ENCODE results near the gene LONP1.

Gene LONP1

DNA sequence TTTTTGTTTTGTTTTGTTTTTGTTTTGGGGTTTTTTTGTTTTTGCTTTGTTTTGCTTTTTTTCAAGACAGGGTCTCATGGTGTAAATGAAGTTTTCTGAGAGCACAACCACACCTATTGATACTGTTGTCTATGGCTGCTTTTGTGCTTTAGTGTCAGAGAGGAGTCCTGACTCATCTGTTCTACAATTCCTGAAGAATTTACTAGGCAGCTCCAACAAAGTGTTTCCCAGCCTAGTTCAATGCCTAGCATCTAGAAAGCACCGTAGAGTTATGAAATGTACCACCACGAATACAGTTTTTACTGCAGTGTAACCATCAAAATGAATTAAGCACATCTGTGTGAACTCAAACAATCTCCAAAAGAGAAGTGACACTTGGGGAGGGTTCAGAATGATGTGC lies 75.9 kb downstream of the LONP1 start:
- no peaks in the 10 kb centered on the region for H3K9me2 ChIP-seq (replicated peaks; ENCODE audit: insufficient read depth, low read length)
- no peak for TF ChIP-seq CTCF (IDR thresholded peaks at IDR 0.05; ENCODE audit: insufficient read depth, low read length, poor library complexity, severe bottlenecking)
- no peak for TF ChIP-seq EZH2phosphoT487 (conservative IDR thresholded peaks at IDR 0.05; ENCODE audit: low read length)
- H3K27ac ChIP-seq (ENCODE audit: low read depth, low read length) = no peak overlapping the region
- H3K9ac ChIP-seq (ENCODE audit: low read length) = no peak overlapping the region
- H3K4me3 ChIP-seq (ENCODE audit: insufficient read depth, low read length, poor library complexity, severe bottlenecking) = no peak overlapping the region
- H3K4me2 ChIP-seq (ENCODE audit: low read depth, low read length, poor library complexity, severe bottlenecking) = no peak overlapping the region
- no peaks in the 10 kb centered on the region for H3K9me3 ChIP-seq (ENCODE audit: insufficient read depth, low read length)
- peaks cover 28% of the 10 kb centered on the region for H4K20me1 ChIP-seq (ENCODE audit: low read depth, low read length)
- peaks cover 86% of the 10 kb centered on the region for H3K79me2 ChIP-seq (ENCODE audit: insufficient read depth, low read length)
- no peak overlapping the region for H2AFZ ChIP-seq (ENCODE audit: low read depth, low read length, severe bottlenecking)
- H3K27me3 ChIP-seq (ENCODE audit: low read length) = no peaks in the 10 kb centered on the region
- H3K36me3 ChIP-seq (ENCODE audit: low read length) = peaks cover 51% of the 10 kb centered on the region
- H3F3A ChIP-seq (ENCODE audit: insufficient read depth) = no peaks in the 10 kb centered on the region

DNA sequence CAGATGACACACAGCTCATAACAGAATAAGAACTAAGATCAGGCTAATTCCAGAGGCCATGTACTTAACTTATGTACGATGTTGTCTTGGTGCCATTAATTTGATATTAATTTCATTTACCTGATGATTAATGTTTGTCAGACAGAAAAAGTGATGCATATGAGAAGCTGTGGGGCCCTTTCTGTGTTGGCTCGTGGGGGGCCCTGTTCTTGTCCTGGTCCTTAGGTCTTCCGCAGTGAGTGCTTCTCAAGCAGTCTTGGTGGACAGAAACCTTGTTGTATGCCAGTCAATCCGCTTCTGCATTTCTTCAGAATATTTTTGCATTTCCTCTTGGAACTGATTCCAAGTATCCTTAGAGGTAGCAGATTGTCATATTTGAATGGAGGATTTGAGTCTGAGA lies 76.9 kb downstream of the LONP1 start:
- Histone ChIP-seq H3K4me3 (ENCODE audit: insufficient read depth, low read length, poor library complexity, severe bottlenecking) (no peak overlapping the region), H3K9ac (ENCODE audit: low read length) (no peak overlapping the region), H3F3A (ENCODE audit: insufficient read depth) (no peaks in the 10 kb centered on the region), H3K27me3 (ENCODE audit: low read length) (no peaks in the 10 kb centered on the region), H3K27ac (ENCODE audit: low read depth, low read length) (no peak overlapping the region), H3K79me2 (ENCODE audit: insufficient read depth, low read length) (peaks cover 96% of the 10 kb centered on the region), H3K4me2 (ENCODE audit: low read depth, low read length, poor library complexity, severe bottlenecking) (no peak overlapping the region), H2AFZ (ENCODE audit: low read depth, low read length, severe bottlenecking) (no peak overlapping the region), H3K9me3 (ENCODE audit: insufficient read depth, low read length) (no peaks in the 10 kb centered on the region), H4K20me1 (ENCODE audit: low read depth, low read length) (peaks cover 32% of the 10 kb centered on the region), H3K36me3 (ENCODE audit: low read length) (peaks cover 55% of the 10 kb centered on the region), H3K9me2 (replicated peaks; ENCODE audit: insufficient read depth, low read length) (no peaks in the 10 kb centered on the region)
- no peak for TF ChIP-seq EZH2phosphoT487 (conservative IDR thresholded peaks at IDR 0.05; ENCODE audit: low read length)
- TF ChIP-seq CTCF (IDR thresholded peaks at IDR 0.05; ENCODE audit: insufficient read depth, low read length, poor library complexity, severe bottlenecking) = no peak

- Histone ChIP-seq H4K20me1 (ENCODE audit: low read depth, low read length) (peaks cover 36% of the 10 kb centered on the region), H3K9ac (ENCODE audit: low read length) (no peak overlapping the region), H3K4me2 (ENCODE audit: low read depth, low read length, poor library complexity, severe bottlenecking) (no peak overlapping the region), H3K4me3 (ENCODE audit: insufficient read depth, low read length, poor library complexity, severe bottlenecking) (no peak overlapping the region), H3K27me3 (ENCODE audit: low read length) (no peaks in the 10 kb centered on the region), H3F3A (ENCODE audit: insufficient read depth) (peaks cover 3% of the 10 kb centered on the region; the same call in 1 of the 2 replicates), H3K9me2 (replicated peaks; ENCODE audit: insufficient read depth, low read length) (no peaks in the 10 kb centered on the region), H2AFZ (ENCODE audit: low read depth, low read length, severe bottlenecking) (no peak overlapping the region), H3K36me3 (ENCODE audit: low read length) (peaks cover 49% of the 10 kb centered on the region), H3K79me2 (ENCODE audit: insufficient read depth, low read length) (peaks cover 99% of the 10 kb centered on the region), H3K9me3 (ENCODE audit: insufficient read depth, low read length) (no peaks in the 10 kb centered on the region), H3K27ac (ENCODE audit: low read depth, low read length) (no peak overlapping the region)
- no peak for TF ChIP-seq CTCF (IDR thresholded peaks at IDR 0.05; ENCODE audit: insufficient read depth, low read length, poor library complexity, severe bottlenecking)
- TF ChIP-seq EZH2phosphoT487 (conservative IDR thresholded peaks at IDR 0.05; ENCODE audit: low read length) = no peak
Measured at GRCh38 chr19:5642204-5642603, 77.7 kb downstream of the LONP1 start.

All from SU-DHL-6 (cell line).